Retina (tissue), 1 donor: ENCODE measurements around the gene PSMC2.
"Not testable (repeated sequence)": the region's sequence is repeated elsewhere in the genome, so short reads cannot be mapped to it uniquely, and the experiment has no call there.

Source experiments
- DNase-seq: peaks from one replicate; pipeline ENCODE4 v3.0.0-alpha.2; 2016

The PSMC2 gene

DNA sequence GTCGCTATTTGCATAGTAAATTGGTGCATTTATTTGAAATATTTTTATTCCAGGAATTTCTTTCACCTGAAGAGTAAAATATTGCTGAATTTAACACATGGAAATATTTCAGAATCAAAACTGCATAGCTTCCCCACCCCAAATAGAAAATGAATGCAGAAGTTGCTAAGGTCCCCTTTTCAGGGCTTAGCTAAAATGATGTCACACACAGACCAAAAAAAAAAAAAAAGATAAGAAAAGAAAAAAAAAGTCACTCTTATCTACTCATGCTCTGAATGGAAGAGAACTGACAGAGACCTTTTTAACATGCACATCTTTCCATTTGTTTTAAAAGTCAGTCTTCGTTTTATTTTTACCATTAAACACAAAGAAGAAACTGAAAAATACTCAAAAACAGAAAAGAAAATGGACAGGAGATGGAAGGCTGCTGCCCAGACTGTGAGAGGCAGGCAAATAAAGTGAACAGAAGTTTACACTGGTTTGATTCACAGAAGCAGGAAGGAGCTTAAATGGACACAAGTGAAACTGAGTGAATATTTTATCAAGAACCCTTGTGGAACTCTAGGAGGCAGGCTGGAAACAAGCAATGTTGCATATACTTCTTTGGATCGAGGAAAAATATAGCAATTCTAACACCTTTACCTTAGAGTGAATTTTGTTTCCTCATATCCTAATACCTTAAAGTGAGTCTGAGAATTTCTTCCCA, 32.0 kb downstream of the PSMC2 start:
- no peak for DNase-seq

DNA sequence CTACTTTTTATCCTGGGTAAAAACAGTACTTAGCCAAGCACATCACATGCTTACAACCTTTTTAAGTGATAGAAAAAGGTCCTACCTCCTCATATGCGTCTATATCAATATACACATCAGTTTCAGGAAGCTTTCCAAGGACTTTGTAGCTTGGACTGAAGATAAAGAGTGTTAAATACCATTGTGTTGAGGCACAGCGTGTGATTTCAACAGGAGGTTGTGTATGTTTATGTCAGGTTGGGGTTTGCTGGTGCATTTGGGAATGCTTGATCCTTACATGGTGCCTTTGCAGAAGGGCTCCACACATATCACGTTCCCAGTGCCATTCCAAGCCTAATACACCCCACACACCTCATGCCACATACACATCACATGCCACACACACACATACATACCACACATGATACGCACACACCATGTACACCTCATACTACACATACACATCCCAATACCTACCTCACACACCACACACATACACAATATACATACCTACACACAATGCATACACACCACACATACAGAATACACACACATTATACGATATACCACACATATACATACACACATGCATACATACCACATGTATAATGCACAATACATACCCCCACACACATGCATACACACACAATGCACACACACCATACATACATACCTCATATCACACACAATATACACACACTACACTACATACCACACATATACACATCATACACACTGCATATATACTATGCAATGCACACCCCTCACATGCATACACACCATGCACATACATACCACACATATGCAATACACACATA, 33.1 kb downstream of the PSMC2 start:
- DNase-seq: no peak

DNA sequence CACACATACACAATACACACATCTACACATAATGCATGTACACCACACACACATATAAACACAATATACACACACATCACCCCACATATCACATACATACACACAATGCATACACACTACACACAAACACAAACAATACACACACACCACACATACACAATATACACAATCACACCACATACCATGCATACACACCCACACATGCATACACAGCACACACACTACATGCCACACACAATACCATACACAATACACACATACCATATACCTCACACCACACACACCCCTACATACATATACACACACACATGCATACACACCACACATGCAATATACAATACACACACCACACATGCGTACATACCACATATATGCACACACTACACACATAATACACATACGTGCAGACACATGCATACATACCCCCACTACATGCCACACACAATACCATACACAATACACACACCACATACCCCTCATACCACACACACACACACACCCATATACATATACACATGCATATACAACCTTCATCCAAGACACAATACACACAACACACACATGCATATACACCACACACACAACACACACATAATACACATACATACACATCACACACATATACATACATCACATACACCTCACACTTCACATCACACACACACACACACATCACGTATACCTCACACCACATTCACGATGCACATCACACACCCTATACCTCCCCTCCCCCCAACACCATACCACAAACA, 34.0 kb downstream of the PSMC2 start:
- DNase-seq: no peak

DNA sequence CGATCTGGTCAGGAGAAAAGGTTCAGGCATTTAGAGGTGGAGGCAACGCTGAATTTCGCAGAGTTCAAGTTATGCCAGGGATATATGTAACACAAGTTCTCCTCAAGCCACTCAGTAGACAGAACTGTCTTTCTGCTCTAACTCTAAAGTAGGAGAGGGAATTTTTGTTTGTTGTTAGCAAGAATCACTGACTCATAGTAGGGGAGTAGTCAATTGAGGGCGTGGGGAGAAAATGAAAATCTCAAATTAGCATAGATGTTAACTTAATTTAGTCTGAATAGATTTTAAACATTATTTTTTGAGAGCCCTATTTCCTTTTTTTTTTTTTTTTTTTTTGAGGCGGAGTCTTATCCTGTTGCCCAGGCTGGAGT, 34.6 kb downstream of the PSMC2 start:
- DNase-seq: no peak

DNA sequence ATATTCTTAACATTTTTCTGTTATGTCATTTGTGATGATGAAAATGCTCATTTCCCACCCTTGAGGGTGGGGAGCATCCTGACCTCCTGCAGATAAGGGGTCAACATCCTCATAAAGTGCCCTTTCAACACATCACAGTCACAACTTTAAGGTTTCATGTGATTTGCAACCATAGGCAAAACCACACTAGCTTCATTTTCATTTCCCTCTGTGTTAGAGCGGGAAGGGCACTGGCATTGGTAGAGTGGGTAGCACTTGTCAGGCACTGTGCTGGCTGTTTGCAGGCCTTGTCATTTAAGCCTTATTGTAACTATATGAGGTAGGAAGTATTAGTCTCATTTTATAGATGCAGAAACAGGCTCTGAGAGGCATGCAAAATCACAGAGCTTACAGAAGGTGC, 39.8 kb downstream of the PSMC2 start:
- DNase-seq: no peak

DNA sequence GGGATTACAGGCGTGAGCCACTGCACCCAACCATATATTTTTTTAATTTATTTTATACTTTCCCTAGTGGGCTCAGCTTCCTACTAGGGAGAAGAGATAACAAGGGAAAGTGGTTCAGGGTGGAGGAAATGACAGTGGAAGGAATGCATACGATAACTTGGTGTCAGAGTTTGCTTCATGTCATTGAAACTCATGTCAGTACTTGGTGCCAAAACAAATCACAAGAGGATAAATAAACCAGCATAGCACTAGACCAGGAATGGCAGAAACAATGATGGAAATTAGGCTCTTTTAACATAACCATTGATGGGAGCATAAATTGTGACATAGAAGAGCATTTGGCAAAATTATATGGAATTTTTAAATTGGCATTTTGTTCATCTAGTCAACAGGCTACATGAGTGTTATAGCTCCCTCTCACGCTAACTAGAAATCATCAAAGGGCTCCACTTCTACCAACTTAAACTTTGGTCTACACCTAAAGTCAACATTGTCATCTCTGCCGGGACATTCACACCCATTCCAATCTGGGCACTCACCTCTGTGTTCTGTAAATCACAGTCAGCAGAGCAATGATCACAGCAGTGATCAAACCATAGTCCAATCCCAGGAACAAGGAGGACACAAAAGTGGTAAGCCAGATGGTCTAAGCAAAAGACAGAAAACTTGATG, 41.2 kb downstream of the PSMC2 start:
- DNase-seq: no peak

DNA sequence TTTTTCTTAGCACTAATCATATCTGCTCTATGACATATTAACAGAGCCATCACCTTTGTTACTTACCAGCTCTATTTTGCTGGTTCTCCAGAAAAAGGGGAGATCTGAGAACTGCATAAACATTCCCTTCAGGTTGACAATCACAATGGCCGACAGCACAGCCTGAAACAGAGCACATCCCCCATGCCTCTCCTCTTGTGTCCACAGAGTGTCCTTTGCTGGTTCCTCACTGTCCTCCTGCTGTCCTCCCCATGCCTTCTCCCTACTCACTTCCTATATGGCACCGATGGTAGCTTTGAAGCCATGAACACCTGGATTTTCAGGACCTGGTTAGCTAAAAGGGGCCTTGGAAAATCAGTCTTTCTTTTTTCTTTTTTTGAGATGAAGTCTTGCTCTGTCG, 41.8 kb downstream of the PSMC2 start:
- no peak for DNase-seq

DNA sequence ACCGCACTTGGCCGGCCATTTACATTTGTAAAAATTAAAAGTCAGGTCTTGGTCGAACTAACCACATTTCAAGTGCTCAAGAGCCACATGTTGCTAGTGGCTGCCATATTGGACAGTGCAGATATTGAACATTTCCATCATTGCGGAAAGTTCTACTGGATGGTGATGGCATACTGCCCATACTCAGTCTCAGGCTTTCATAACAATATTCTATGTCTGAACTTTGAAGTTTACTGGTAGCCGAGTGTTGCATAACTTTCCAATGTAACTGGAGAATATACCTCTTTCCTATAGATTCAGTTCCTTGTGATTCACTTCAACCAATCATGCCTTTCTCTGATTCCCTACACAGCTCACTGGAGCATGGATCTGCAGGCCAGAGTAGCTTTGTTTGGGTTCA, 43.7 kb downstream of the PSMC2 start:
- DNase-seq: no peak

DNA sequence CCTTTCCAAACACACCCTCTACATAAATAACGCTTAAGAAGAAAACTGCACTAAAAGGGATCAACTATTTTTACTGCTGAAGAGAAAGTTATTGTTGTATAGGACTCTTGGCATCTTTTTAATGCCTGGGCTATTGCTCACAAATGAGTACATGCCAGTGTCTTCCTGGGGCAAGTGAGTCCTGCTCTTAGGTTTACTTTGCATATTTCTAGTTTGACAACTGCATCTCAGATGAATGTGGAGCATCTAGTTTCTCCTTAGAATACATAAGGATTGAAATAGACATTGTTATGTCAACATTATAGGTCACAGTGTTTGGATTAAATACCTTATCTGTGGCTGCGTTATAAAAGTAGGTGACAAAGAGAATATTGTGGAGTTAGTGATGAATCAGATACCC, 44.5 kb downstream of the PSMC2 start:
- DNase-seq: no peak

DNA sequence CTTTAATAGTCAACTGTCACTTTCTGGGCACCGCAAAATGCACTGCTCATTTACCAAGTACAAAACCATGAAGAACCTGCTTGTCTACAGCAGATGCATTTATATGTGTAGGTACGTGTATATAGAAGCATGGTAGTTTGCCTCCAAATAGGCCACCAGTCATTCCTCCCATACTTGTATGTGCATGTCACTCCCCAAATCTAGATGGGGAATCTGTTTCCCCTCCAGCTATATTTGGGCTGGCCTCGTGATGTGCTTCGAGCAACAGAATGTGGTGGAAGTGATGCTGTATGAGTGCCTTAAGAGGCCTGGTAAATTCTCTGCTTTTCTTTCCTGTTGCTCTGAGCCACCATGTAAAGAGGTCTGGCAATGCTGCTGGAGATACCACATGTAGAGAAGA, 47.1 kb downstream of the PSMC2 start:
- no peak for DNase-seq

DNA sequence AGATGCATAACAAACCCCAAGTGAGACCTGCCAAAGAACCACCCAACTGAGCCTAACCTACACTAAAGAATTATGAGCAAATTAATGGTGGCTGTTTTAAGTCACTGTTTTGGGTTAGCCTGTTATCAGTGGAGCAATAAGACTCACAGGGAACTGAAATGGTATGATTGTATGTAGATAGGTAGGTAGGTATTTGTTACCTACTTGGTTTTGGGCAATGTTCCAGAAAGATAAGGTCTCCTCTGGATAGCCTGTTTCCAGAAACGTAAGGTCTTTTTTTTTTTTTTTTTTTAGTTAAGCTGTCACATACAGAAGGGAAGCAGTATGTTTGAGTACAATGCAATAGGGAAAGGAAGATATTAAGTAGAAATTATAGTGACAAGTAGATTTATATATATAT, 47.6 kb downstream of the PSMC2 start:
- DNase-seq: no peak

DNA sequence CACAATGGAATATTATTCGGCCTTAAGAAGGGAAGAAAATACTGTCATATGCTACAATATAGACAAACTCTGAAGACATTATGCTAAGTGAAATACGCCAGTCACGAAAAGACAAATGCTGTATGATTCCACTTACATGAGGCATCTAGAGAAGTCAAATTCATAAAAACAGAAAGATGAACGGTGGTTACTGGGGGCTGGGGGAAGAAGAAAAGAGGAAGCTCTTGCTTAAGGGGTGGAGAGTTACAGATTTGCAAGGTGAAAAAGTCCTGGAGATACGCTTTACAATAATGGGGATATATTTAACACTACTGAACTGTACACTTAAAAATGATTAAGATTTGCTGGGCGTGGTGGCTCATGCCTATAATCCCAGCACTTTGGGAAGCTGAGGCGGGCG, 49.0 kb downstream of the PSMC2 start:
- DNase-seq: no peak

DNA sequence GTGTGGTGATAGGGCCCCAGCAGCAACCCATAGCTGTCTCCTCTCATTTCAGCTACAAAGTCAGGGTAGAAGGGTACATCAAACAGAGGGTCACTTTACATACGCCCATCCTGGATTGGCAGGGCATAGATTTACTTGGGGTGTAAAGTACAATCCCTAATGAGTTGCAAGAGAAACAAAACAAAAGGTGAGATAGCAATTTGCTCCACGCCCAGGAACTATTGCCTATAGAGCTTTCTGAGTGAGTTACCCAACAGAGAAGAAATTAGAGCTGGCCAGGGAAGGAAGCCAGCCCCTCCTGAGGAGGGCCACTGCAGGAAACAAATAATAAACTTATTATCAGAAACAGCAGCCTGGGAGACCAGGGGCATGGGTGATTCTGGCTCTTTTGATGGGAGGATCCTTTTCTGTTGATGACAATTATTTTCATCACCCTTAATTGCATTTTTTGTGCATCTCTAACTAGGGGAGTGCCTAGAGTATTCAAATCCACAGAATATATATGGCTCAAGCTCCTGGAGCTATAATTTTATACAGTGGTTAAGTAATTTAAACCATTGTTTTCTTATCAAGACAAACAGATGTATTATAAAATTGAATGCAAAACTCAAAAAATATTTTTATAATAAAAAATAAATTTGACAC, 51.2 kb downstream of the PSMC2 start:
- no peak for DNase-seq

DNA sequence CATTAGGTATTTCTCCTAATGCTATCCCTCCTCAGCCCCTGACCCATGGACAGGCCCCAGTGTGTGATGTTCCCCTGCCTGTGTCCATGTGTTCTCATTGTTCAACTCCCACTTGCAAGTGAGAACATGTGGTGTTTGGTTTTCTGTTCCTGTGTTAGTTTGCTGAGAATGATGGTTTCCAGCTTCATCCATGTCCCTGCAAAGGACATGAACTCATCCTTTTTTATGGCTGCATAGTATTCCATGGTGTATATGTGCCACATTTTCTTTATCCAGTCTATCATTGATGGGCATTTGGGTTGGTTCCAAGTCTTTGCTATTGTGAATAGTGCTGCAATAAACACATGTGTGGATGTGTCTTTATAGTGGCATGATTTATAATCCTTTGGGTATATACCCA, 52.2 kb downstream of the PSMC2 start:
- not testable (repeated sequence) for DNase-seq

DNA sequence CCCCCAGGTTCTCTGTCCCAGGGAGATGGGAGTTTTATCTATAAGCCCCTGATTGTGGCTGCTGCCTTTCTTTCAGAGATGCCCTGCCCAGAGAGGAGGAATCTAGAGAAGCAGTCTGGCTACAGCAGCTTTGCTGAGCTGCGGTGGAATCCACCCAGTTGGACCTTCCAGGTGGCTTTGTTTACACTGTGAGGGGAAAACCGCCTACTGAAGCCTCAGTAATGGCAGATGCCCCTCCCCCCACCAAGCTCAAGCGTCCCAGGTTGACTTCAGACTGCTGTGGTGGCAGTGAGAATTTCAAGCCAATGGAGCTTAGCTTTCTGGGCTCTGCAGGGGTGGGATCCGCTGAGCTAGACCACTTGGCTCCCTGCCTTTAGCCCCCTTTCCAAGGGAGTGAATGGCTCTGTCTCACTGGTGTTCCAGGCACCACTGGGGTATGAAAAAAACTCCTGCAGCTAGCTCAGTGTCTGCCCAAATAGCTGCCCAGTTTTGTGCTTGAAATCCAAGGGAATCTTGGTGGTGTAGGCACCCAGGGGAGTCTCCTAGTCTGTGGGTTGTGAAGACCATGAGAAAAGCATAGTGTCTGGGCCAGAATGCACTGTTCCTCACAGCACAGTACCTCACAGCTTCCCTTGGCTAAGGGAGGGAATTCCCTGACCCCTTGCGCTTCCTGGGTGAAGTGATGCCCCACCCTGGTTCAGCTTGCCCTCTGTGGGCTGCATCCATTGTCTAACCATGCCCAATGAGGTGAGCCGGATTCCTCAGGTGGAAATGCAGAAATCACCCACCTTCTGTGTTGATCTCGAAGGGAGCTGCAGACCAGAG, 58.6 kb downstream of the PSMC2 start:
- DNase-seq: not testable (repeated sequence)

DNA sequence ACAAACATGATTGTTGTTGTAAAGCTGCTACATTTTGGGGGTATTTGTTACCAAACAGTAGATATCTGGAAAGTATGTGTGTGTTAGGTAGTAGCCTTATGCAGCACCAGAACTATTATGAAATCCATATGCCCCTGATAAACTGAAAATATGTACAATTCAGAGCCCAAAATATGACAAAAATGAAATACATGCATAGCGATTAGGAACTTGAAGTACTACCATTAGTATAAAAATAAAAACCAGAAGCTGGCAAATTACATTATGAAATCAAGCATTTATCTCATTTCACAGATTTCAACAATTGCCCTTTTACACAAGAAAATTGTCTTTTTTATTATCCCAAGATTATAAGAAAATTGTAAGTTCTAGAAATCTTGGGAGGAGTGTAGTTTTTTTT, 64.7 kb downstream of the PSMC2 start:
- no peak for DNase-seq

DNA sequence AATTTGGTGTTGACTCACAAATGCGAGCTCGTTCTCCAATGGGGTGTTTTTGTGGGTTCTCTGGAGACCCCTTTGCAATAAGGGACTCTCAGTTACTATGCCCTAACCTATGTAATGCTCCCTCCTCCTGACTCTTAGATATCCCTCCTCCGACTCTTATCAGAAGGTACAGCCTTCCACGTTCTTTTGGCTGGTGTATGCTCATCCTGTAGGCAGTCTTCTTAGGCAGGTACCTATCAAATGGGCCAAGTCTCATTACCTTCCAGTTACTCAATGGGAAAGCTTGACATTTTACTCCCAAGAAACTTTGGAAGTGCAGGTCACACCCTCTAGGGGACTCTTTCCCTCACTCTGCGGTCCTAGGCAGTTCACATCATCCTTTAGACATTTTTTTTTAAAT, 66.0 kb downstream of the PSMC2 start:
- no peak for DNase-seq

DNA sequence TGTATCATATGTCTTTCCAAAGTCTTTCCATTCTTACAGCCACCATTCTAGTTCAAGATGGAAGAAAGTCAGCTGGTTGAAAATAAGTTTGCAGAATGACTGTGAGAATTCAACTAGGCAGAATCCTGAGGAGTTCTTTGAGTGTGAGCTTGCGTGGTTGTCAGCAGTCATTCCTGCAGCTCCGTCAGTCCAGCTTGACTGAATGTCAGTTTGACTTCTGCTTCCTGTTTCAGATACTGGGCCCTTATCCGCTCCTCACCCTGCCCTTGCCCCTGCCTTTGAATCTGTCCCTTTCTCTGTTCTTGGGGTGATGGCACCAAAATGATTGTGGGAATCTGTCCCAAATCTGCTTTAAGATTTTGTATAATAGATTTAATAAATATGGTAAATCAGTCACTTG, 70.8 kb downstream of the PSMC2 start:
- DNase-seq: no peak
